CD4-positive, alpha-beta T cell treated with Interleukin-1 beta for 1 hour (primary cell): ENCODE results near the gene CSPG4.
"Not testable (repeated sequence)": the region's sequence is repeated elsewhere in the genome, so short reads cannot be mapped to it uniquely, and the experiment has no call there.

Experiments used
- DNase-seq, 2 donors: peaks; one replicate each; pipeline ENCODE4 v3.0.0-alpha.2; 2020 to 2022

The CSPG4 gene

GRCh38 chr15:75687486-75688277 lies 25.0 kb downstream of the CSPG4 start:
- DNase-seq, result no peak

GRCh38 chr15:75686212-75686642 lies 26.4 kb downstream of the CSPG4 start:
- peak; percentile 77 to 78 for DNase-seq

- DNase-seq, result no peak
Measured at GRCh38 chr15:75685195-75685594, 27.5 kb downstream of the CSPG4 start.

- DNase-seq, result no peak
Measured at GRCh38 chr15:75684648-75685047, 28.0 kb downstream of the CSPG4 start.

- DNase-seq, result peak; percentile 66 to 68
Measured at GRCh38 chr15:75683646-75684312, 28.9 kb downstream of the CSPG4 start.

GRCh38 chr15:75682181-75683135 lies 30.2 kb downstream of the CSPG4 start:
- no peak for DNase-seq

- no peak for DNase-seq
Measured at GRCh38 chr15:75680007-75680789, 32.5 kb downstream of the CSPG4 start.

- not testable (repeated sequence) for DNase-seq
Measured at GRCh38 chr15:75678324-75678690, 34.3 kb downstream of the CSPG4 start.

- no peak for DNase-seq
Measured at GRCh38 chr15:75677465-75678323, 35.0 kb downstream of the CSPG4 start.

- no peak for DNase-seq
Measured at GRCh38 chr15:75676688-75677464, 35.8 kb downstream of the CSPG4 start.

GRCh38 chr15:75675579-75676404 lies 36.9 kb downstream of the CSPG4 start:
- no peak for DNase-seq

- DNase-seq, result no peak
Measured at GRCh38 chr15:75674366-75674765, 38.3 kb downstream of the CSPG4 start.

GRCh38 chr15:75673426-75674235 lies 39.0 kb downstream of the CSPG4 start:
- DNase-seq, result no peak

GRCh38 chr15:75672646-75673425 lies 39.8 kb downstream of the CSPG4 start:
- no peak for DNase-seq

GRCh38 chr15:75671730-75672602 lies 40.7 kb downstream of the CSPG4 start:
- no peak for DNase-seq

GRCh38 chr15:75669879-75670212 lies 42.8 kb downstream of the CSPG4 start:
- DNase-seq, result no peak
